Neural crest cell (in vitro differentiated cells): Measurements from ENCODE around the gene GDF2. TPM values are rescaled to one million over a fixed set of nuclear protein-coding genes. Genes with fewer than 3 reads are reported as not detected.

Experiments
- DNase-seq: peaks from one replicate; pipeline ENCODE4 v3.0.0; 2021; ENCODE audit warnings: low read depth, mixed read lengths, low spot score
- H3K27ac Mint-ChIP-seq: one replicate; pipeline ENCODE4 v1.8.0; 2021; ENCODE audit warnings: mild to moderate bottlenecking, mixed read lengths; ENCODE audit not compliant: unreplicated experiment
- H3K27me3 Mint-ChIP-seq: 2 replicates; pipeline ENCODE4 v1.8.0; 2021; ENCODE audit warnings: low read depth, mild to moderate bottlenecking, mixed read lengths
- H3K36me3 Mint-ChIP-seq: 2 replicates; pipeline ENCODE4 v1.8.0; 2021; ENCODE audit warnings: low read depth, mild to moderate bottlenecking, mixed read lengths
- H3K4me1 Mint-ChIP-seq: 2 replicates; pipeline ENCODE4 v1.8.0; 2021; ENCODE audit warnings: mixed read lengths
- H3K4me3 Mint-ChIP-seq: one replicate; pipeline ENCODE4 v1.8.0; 2021; ENCODE audit warnings: mild to moderate bottlenecking, mixed read lengths
- H3K9me3 Mint-ChIP-seq: 2 replicates; pipeline ENCODE4 v1.8.0; 2021; ENCODE audit warnings: mixed read lengths
- total RNA-seq: library from RNA; stranded (reverse); gene quantifications from 2 replicates; pipeline ENCODE4 v1.2.1, GENCODE V29; 2021
- TF ChIP-seq, protein P1 (sequence below): fragments of 200-600 bp; sonication (generic); conservative IDR thresholded peaks from 2 replicates; pipeline ENCODE4 v1.5.0; 2021; ENCODE audit warnings: antibody characterized with exemption, mild to moderate bottlenecking

The GDF2 gene
- total RNA-seq, 1 donor from 2014 or later = not detected

DNA sequence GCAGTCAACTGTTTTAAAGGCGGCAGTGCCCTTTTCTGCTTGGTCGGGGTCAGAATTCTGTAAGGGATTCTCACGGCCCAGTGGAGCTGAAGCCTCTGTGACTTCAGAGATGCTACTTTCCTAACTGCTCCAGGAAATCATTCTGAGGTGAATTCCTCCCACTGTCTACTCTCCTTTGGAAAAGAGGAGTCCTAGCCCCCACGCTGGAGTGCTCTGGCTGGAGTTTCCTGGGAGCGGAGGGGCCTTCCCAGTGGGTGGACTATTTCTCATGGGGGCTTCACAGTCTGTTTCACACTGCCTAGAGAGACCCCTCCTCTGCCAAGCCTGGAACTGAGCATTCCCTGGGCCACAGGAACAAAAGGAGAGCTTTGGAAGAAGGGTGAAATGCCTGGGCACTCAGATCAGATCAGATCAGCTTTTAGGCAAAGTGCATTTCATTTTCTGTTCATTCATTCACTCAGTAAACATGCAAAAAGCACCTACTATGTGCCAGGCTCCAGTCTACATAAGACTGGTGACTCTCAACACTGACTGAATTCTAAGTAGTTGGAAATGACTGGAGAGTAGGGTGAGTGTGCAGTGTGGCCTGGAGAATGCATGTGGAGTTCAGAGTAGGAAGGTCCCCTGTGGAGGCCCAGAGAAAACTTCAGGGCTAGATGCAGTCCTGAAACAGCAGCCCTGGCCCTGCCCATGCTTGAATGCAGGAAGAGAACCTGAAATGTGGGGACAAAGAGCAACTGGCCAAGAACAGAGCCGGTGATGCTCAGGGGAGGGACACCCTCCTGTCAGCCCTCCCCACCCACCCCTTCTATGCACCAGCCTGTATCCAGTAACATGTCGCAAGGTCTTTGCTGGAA, 49.6 kb downstream of the GDF2 start:
- Mint-ChIP-seq H3K27me3 (peaks cover 10% of the 10 kb centered on the region), H3K4me1 (no peaks in the 10 kb centered on the region), H3K36me3 (no peaks in the 10 kb centered on the region), H3K9me3 (no peaks in the 10 kb centered on the region), H3K4me3 (no peak overlapping the region), H3K27ac (no peak overlapping the region)
- DNase-seq = no peak
- TF ChIP-seq, protein P1, sequence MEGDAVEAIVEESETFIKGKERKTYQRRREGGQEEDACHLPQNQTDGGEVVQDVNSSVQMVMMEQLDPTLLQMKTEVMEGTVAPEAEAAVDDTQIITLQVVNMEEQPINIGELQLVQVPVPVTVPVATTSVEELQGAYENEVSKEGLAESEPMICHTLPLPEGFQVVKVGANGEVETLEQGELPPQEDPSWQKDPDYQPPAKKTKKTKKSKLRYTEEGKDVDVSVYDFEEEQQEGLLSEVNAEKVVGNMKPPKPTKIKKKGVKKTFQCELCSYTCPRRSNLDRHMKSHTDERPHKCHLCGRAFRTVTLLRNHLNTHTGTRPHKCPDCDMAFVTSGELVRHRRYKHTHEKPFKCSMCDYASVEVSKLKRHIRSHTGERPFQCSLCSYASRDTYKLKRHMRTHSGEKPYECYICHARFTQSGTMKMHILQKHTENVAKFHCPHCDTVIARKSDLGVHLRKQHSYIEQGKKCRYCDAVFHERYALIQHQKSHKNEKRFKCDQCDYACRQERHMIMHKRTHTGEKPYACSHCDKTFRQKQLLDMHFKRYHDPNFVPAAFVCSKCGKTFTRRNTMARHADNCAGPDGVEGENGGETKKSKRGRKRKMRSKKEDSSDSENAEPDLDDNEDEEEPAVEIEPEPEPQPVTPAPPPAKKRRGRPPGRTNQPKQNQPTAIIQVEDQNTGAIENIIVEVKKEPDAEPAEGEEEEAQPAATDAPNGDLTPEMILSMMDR = no peak

GRCh38 chr10:47372726-47373125, 50.5 kb downstream of the GDF2 start:
- Mint-ChIP-seq H3K36me3 (no peaks in the 10 kb centered on the region), H3K27me3 (peaks cover 18% of the 10 kb centered on the region)
- no peak for DNase-seq

DNA sequence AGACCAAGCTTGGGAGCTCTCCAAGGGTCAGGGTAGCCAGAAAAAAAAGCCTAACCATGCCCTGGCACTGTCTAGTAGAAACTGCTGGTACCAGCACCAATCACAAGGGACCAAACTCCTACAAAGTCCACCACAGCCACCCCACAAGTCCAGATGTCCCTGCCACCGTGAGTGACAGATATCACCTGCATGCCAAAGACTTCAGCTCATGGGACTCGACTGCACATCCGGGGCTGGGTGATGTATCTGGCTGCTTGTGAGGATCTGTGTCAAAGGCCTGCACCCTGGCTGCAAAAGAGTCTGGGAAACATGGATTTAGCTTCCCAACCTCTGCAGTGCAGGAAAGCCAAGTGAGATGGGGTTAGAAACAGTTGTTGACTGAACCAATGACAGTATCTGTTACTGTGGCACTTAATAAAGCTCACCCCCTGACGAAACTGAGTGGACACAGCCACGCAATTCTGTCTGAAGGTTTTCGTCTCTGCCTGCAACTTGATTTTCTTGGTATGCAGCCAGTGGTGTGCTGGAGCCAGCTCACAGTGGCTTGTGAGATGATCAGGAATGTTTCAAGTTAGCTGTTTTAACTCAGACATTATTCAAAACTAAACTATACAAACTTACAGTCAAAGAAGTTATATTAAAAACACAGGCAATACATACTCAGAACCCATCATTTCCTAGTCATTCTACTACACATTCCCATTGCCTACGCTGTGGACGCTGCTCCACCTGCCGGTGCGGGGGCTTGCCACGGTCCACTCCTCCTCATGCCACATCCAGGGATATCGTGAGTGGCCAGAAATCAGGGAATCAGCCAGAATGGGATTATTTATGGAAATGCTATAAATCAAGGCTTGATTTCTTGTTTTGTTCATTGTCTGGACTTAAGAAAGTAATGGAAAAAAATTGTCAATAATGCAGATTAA, 52.6 kb downstream of the GDF2 start:
- no peak overlapping the region for H3K27ac Mint-ChIP-seq
- no peak for DNase-seq
- H3K9me3 Mint-ChIP-seq = no peaks in the 10 kb centered on the region

More at GRCh38 chr10:47372726-47373125, 50.5 kb downstream of the GDF2 start:
- TF ChIP-seq, protein P1 = no peak
- peaks cover 5% of the 10 kb centered on the region for H3K4me1 Mint-ChIP-seq
- no peak overlapping the region for H3K27ac Mint-ChIP-seq
- H3K4me3 Mint-ChIP-seq = no peak overlapping the region
- no peaks in the 10 kb centered on the region for H3K9me3 Mint-ChIP-seq

GRCh38 chr10:47376522-47377220, 54.4 kb downstream of the GDF2 start:
- no peak for DNase-seq
- TF ChIP-seq, protein P1 = no peak
- H3K36me3 Mint-ChIP-seq = no peaks in the 10 kb centered on the region

More for the DNA sequence above, 52.6 kb downstream of the GDF2 start:
- Mint-ChIP-seq H3K27me3 (peaks cover 37% of the 10 kb centered on the region), H3K36me3 (no peaks in the 10 kb centered on the region), H3K4me1 (peaks cover 13% of the 10 kb centered on the region), H3K4me3 (no peak overlapping the region)
- TF ChIP-seq, protein P1 = no peak

More at GRCh38 chr10:47376522-47377220, 54.4 kb downstream of the GDF2 start:
- Mint-ChIP-seq H3K27me3 (peaks cover 55% of the 10 kb centered on the region), H3K4me3 (no peak overlapping the region), H3K4me1 (peaks cover 23% of the 10 kb centered on the region), H3K27ac (no peak overlapping the region), H3K9me3 (no peaks in the 10 kb centered on the region)

Other genes with a start within 250 kb of the GDF2 start
- 2.9 and 3.2 TPM in 2 replicates for gene GDF10, start 22.3 kb upstream of the GDF2 start, total RNA-seq
- gene RBP3, start 25.9 kb downstream of the GDF2 start, total RNA-seq = not detected in 2 replicates
- 2.9 and 3.2 TPM in 2 replicates for gene ZNF488, start 61.8 kb downstream of the GDF2 start, total RNA-seq
- not detected in 2 replicates for gene ANXA8, start 161.7 kb downstream of the GDF2 start, total RNA-seq
- gene FAM25G, start 169.2 kb downstream of the GDF2 start, total RNA-seq = not detected in 2 replicates
- gene AGAP9, start 201.2 kb downstream of the GDF2 start, total RNA-seq = 12.2 and 12.8 TPM in 2 replicates